H7 (cell line): ENCODE results near the gene SEMA3G. TPM values are rescaled to one million over a fixed set of nuclear protein-coding genes. Genes with fewer than 3 reads are reported as not detected.

Experiments used
- DNase-seq: peaks from one replicate; pipeline ENCODE4 v3.0.0; 2012
- H3K27me3 ChIP-seq: 2 replicates; pipeline ENCODE4 v1.6.0; 2011; ENCODE audit warnings: mild to moderate bottlenecking, low read length; ENCODE audit not compliant: control insufficient read depth, insufficient read depth
- H3K36me3 ChIP-seq: replicated peaks from 2 replicates; pipeline ENCODE4 v1.5.1; 2011; ENCODE audit warnings: low read length; ENCODE audit not compliant: control insufficient read depth, insufficient read depth
- H3K4me3 ChIP-seq: 2 replicates; pipeline ENCODE4 v1.5.1; 2011; ENCODE audit warnings: low read depth, mild to moderate bottlenecking, control low read depth, low read length, moderate library complexity; ENCODE audit not compliant: insufficient read depth
- total RNA-seq: library from RNA; depleted of rRNA; stranded (reverse); fragments of >200 nt; shearing (Covaris generic); gene quantifications from 2 replicates; pipeline ENCODE4 v1.2.3, GENCODE V29; 2014; rRNA removed

Gene SEMA3G
- 1.1 and 2.2 TPM in 2 replicates for total RNA-seq

DNA sequence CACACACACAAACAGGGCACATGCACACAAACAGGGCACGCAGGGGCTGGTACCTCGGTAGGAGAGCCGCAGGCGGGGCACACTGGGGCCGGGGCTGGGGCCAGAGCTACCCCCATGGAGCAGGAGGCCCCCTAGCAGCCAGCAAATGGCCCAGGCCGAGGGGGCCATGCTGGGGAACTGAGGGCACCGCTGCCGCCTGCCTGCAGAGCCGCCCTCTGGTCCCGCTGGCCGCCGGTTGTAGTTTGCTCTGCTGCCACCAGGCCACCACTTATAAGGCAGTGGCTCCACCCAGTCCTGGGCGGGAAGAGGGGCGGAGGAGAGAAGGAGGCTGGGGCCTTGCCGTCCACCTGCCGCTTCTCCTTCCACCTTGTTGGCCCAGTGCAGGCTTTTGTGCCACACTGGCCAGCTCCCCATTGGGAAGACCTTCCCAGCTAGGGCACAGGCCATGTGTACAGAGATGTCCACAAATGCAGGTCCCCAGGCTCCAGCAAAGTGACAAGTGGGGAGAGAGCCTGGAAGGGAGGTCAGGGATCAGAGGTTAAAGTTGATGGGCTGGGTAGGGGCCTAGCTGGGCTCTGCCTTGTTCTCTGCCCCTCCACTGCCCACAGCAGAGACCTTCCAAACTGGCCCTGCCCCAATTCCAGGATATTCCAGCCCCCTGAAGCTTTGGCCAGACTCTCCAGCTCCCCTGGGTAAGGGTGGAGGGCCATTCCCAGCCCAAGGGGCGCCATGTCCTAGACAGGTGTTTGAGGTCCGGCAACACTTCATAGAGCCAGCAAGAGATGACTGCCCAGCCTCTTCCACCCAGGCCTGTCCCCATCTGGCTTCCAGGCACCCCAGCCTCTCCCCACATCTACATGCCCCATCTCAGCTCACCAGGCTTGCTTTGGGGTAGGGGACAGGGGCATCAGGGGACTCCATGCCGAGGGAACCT, at the start of gene SEMA3G:
Gene SEMA3G, minus strand, starts transcription at position 244 of the 934 bp plus-strand sequence. Its CDS starts 76 bp downstream, at position 168.
- no peaks in the 10 kb centered on the region for H3K36me3 ChIP-seq
- 0 out of 2 replicates have a peak, but pooled peaks cover 3% of the 10 kb centered on the region for H3K27me3 ChIP-seq
- DNase-seq = peak; percentile 95
- no peak within 1 kb of the TSS for H3K4me3 ChIP-seq

DNA sequence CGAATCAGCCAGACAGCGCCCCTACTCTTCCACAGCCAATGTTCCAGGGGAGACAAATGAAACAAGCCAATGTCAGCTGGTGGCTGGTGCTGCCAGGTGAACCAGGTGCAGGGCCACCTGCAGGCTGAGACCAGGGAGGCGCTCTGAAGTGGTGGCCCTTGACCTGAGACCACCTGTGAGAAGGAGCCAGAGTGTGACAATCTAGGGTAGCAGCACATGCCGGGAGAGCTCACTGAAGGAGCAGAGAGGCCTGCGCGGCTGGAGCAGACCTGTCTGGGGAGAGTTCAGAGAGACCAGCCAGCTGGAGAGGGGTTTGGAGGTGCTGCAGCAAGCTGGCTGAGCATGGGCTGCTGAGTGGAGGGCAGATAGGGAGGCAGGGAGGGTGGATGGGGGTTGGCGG, 49.5 kb upstream of the SEMA3G start:
- H3K27me3 ChIP-seq = no peaks in the 10 kb centered on the region
- no peak overlapping the region for H3K4me3 ChIP-seq
- peak; percentile 78 for DNase-seq
- peaks cover 18% of the 10 kb centered on the region for H3K36me3 ChIP-seq

DNA sequence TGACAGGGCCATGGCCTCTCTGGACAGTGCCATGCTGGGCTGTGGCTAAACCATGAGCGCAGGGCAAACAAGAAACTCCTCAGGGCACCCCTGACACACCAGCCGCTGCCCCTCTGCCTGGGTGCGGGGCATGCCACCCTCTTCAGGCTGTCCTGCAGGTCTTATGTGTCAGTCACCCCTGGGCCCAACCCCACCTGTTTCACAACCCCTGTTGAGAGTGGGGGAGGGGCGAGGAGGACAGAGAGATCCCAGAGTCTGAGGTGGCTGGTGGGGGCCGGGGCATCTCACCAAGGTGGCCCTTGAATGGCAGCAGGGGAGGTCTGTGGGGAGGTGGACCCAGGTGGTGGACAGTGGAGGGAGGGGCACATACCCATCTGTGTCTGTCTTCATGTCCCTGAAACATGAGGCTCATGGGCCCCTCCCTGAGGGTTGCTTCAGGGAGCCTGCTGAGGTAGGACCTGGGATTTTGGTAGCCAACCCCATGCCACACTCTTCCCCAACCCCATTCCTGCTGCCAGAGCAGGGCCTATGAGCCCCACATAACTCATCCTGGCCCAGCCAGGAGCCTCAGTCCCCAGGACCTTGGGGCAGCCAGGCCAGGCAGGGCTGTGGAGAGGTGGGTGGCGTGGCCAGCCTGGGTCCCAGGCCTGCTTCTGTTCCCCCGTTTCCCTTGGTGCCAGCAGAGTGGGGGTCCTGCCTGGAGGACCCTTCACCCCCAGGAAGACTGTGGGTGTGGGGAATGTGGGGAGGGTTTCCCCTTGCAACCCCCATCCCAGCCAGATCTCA, 48.5 kb upstream of the SEMA3G start:
- Histone ChIP-seq H3K36me3 (peaks cover 21% of the 10 kb centered on the region), H3K4me3 (no peak overlapping the region), H3K27me3 (no peaks in the 10 kb centered on the region)
- no peak for DNase-seq

DNA sequence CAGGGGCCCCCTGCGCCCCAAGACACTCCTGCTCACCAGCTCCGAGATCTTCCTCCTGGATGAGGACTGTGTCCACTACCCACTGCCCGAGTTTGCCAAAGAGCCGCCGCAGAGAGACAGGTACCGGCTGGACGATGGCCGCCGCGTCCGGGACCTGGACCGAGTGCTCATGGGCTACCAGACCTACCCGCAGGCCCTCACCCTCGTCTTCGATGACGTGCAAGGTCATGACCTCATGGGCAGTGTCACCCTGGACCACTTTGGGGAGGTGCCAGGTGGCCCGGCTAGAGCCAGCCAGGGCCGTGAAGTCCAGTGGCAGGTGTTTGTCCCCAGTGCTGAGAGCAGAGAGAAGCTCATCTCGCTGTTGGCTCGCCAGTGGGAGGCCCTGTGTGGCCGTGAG, 47.2 kb upstream of the SEMA3G start:
- no peaks in the 10 kb centered on the region for H3K27me3 ChIP-seq
- no peak overlapping the region for H3K4me3 ChIP-seq
- H3K36me3 ChIP-seq = peaks cover 26% of the 10 kb centered on the region
- no peak for DNase-seq

DNA sequence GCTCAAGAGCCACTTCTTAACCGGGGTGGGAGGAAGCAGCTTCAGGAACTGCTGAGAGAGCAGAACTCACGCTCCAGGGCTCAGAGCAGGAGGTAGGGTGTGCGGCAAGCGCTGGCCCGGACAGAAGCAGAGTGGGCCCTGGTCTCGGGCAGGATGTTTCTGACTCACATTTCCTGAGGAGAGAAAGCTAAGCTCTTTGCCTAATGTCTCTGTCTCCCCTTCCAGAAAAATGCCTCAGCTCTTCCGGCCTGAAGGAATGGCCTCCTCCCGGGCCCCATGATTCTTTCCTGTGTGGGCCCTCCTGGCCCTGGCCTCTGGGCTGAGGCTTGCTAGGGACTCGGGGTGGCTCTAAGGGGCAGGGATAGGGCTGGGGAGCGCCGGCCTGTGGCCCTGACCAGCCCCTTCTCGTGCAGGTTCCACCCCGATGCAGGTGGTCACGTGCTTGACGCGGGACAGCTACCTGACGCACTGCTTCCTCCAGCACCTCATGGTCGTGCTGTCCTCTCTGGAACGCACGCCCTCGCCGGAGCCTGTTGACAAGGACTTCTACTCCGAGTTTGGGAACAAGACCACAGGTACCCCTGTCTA, 46.1 kb upstream of the SEMA3G start:
- no peak overlapping the region for H3K4me3 ChIP-seq
- peaks cover 28% of the 10 kb centered on the region for H3K36me3 ChIP-seq
- DNase-seq = no peak

DNA sequence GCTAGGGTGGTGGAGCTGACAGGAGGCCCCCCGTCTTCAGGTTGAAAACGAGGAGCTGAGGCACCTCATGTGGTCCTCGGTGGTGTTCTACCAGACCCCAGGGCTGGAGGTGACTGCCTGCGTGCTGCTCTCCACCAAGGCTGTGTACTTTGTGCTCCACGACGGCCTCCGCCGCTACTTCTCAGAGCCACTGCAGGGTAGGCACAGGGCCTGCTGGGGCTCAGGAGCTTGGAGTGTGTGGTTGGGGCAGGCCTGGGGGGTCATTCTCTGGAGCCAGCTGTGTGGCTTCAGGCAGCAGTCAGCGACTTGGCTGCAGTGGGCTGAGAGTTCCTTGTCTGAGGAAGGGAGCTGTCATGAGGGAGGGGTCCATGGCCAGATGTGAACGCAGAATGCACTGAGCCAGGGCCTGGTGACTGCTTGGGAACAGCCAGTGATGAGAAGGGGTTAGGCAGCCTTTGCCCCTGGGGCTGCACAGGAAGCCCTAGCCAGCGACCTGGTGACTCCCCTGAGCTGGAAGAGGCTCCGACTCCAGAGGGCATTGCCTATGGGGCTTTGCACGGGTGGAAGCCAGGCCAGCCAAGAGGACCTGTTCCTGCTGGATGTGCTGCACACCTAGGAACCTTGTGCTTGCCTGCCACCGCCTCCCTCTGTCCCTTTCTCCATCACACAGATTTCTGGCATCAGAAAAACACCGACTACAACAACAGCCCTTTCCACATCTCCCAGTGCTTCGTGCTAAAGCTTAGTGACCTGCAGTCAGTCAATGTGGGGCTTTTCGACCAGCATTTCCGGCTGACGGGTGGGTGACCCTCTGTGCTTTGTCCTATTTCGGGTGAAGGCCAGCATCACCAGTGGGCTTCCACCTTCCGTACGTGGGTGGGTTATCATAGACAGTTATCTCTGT, 45.4 kb upstream of the SEMA3G start:
- H3K27me3 ChIP-seq = no peaks in the 10 kb centered on the region
- H3K4me3 ChIP-seq = no peak overlapping the region
- H3K36me3 ChIP-seq = peaks cover 29% of the 10 kb centered on the region
- DNase-seq = no peak

More for the DNA sequence above, 46.1 kb upstream of the SEMA3G start:
- no peaks in the 10 kb centered on the region for H3K27me3 ChIP-seq

DNA sequence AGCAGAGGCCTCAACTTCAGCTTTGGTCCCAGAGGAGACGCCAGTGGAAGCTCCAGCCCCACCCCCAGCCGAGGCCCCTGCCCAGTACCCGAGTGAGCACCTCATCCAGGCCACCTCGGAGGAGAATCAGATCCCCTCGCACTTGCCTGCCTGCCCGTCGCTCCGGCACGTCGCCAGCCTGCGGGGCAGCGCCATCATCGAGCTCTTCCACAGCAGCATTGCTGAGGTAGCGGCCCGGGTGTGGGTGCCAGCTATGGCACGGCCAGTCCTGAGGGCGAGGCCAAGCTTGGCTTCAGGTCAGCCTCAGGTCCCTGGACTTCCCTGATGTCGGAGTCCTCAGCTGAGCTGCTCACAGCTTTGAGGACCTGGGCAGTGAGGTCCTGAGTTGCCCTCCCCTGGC, 44.5 kb upstream of the SEMA3G start:
- H3K36me3 ChIP-seq = peaks cover 32% of the 10 kb centered on the region

DNA sequence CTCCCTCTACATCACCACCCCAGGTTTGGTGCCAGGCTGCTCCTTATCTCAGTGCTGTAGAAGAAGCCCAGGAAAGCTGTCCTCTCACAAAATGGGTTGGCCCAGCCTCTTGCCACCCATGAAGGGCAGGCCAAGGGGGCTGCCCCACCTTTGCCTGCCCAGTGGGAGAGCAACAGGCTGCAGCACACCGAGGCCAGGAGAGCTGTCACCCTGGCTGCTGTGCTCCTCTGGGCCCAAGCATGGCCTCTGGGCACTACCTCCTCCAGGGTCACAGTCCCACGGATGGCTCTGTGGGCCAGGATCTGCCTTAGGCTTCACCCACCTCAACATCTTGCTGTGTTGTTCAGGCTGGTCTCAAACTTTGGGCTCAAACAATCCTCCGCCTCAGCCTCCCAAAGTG, 43.8 kb upstream of the SEMA3G start:
- H3K27me3 ChIP-seq = no peaks in the 10 kb centered on the region
- H3K36me3 ChIP-seq = peaks cover 32% of the 10 kb centered on the region
- H3K4me3 ChIP-seq = no peak overlapping the region
- no peak for DNase-seq

More for the DNA sequence above, 44.5 kb upstream of the SEMA3G start:
- no peak overlapping the region for H3K4me3 ChIP-seq
- H3K27me3 ChIP-seq = no peaks in the 10 kb centered on the region
- DNase-seq = no peak

DNA sequence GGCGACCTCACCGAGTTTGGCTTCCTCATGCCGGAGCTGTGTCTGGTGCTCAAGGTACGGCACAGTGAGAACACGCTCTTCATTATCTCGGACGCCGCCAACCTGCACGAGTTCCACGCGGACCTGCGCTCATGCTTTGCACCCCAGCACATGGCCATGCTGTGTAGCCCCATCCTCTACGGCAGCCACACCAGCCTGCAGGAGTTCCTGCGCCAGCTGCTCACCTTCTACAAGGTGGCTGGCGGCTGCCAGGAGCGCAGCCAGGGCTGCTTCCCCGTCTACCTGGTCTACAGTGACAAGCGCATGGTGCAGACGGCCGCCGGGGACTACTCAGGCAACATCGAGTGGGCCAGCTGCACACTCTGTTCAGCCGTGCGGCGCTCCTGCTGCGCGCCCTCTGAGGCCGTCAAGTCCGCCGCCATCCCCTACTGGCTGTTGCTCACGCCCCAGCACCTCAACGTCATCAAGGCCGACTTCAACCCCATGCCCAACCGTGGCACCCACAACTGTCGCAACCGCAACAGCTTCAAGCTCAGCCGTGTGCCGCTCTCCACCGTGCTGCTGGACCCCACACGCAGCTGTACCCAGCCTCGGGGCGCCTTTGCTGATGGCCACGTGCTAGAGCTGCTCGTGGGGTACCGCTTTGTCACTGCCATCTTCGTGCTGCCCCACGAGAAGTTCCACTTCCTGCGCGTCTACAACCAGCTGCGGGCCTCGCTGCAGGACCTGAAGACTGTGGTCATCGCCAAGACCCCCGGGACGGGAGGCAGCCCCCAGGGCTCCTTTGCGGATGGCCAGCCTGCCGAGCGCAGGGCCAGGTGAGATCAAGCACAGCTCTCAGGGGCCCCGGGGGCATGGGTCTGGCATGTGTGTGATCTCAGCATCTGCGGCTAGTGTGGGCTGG, 43.1 kb upstream of the SEMA3G start:
- Histone ChIP-seq H3K27me3 (no peaks in the 10 kb centered on the region), H3K36me3 (peaks cover 32% of the 10 kb centered on the region), H3K4me3 (no peak overlapping the region)
- DNase-seq = no peak

DNA sequence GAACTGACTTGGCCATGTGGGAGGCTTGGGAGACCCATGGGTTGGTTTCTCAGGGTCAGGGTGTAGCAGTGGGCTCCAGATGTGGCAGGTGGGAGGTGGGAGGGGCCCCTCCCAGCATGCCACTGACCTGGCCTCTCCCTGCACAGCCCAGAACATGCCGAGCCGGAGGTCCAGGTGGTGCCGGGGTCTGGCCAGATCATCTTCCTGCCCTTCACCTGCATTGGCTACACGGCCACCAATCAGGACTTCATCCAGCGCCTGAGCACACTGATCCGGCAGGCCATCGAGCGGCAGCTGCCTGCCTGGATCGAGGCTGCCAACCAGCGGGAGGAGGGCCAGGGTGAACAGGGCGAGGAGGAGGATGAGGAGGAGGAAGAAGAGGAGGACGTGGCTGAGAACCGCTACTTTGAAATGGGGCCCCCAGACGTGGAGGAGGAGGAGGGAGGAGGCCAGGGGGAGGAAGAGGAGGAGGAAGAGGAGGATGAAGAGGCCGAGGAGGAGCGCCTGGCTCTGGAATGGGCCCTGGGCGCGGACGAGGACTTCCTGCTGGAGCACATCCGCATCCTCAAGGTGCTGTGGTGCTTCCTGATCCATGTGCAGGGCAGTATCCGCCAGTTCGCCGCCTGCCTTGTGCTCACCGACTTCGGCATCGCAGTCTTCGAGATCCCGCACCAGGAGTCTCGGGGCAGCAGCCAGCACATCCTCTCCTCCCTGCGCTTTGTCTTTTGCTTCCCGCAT, 42.3 kb upstream of the SEMA3G start:
- no peaks in the 10 kb centered on the region for H3K27me3 ChIP-seq
- H3K4me3 ChIP-seq = no peak overlapping the region
- no peak for DNase-seq
- H3K36me3 ChIP-seq = peaks cover 32% of the 10 kb centered on the region

DNA sequence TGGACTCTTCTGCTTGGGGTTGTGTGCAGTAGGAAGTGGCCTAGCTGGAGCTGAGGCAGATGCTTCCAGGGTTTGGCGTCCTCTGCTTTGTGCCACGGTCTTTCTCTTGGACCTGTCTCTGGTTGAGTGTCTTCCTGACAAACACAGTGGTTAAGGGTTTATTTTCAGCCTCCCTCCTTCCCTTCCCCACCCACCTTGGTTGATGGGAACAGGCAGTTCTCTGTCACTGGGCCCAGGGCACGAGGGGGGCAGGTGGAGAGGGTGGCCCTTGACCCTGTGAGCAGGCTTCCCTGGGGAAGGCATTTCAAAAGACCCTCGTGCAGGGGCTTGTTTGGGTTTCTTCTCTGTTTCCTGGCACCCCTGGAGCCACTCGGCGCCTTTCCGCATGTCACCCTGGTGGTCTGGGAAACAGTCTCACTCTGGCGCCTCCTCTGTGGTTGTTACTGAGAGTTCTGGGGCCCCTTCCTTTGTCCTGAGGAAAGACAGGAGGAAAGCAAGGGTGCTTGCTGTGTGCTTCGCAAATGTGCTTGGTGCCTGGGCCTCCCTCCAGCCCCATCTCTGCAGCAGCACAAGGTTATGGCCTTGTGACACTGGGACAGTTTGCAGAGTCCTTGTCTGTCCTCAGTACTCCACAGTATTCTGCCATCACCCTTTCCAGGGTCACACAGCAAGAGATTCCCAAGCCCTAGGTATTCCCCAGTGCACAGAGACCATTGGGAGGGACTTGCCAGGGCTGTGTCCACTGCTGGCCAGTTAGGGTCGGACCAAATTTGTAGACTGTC, 40.0 kb upstream of the SEMA3G start:
- no peak overlapping the region for H3K4me3 ChIP-seq
- no peak for DNase-seq
- no peaks in the 10 kb centered on the region for H3K27me3 ChIP-seq
- peaks cover 31% of the 10 kb centered on the region for H3K36me3 ChIP-seq
